GM12875 (cell line): Measurements from ENCODE around the gene PLXNA4.

Experiments used
- H3K4me3 ChIP-seq: one replicate; pipeline ENCODE4 v1.5.1; 2011; ENCODE audit warnings: low read depth, low read length, control low read depth
- TF ChIP-seq, protein P1 (sequence below): IDR thresholded peaks from 2 replicates; pipeline ENCODE4 v1.5.1; 2011; ENCODE audit warnings: low read depth, mild to moderate bottlenecking, control low read depth, inconsistent platforms, low read length, moderate library complexity, borderline replicate concordance; ENCODE audit not compliant: insufficient read depth

Gene PLXNA4

GRCh38 chr7:132115758-132116157 is 460.5 kb downstream of the PLXNA4 start:
- TF ChIP-seq, protein P1, sequence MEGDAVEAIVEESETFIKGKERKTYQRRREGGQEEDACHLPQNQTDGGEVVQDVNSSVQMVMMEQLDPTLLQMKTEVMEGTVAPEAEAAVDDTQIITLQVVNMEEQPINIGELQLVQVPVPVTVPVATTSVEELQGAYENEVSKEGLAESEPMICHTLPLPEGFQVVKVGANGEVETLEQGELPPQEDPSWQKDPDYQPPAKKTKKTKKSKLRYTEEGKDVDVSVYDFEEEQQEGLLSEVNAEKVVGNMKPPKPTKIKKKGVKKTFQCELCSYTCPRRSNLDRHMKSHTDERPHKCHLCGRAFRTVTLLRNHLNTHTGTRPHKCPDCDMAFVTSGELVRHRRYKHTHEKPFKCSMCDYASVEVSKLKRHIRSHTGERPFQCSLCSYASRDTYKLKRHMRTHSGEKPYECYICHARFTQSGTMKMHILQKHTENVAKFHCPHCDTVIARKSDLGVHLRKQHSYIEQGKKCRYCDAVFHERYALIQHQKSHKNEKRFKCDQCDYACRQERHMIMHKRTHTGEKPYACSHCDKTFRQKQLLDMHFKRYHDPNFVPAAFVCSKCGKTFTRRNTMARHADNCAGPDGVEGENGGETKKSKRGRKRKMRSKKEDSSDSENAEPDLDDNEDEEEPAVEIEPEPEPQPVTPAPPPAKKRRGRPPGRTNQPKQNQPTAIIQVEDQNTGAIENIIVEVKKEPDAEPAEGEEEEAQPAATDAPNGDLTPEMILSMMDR = no peak
- H3K4me3 ChIP-seq = no peak overlapping the region

GRCh38 chr7:132115028-132115427 is 461.2 kb downstream of the PLXNA4 start:
- TF ChIP-seq, protein P1 = no peak

DNA sequence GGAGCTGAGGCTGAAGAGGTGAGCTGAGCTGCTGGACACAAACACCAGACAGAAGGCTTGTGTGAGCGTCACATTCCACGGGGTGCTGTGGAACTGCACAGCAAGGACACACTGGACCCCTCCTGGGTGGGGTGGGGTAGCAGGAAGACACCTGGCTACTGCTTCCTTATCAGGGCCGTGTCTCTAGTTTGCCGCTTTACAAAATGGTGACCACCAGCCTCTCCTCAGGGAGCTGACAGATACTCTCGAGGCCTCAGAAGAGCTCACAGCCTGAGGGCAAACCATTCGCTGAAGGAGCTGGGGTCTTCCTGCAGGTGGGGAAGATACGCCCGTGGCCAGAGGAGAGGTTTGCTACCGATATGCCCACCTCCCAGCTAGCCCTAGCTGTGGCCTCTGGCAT is 461.9 kb downstream of the PLXNA4 start:
- no peak overlapping the region for H3K4me3 ChIP-seq
- TF ChIP-seq, protein P1 = no peak

More at GRCh38 chr7:132115028-132115427, 461.2 kb downstream of the PLXNA4 start:
- H3K4me3 ChIP-seq = no peak overlapping the region

DNA sequence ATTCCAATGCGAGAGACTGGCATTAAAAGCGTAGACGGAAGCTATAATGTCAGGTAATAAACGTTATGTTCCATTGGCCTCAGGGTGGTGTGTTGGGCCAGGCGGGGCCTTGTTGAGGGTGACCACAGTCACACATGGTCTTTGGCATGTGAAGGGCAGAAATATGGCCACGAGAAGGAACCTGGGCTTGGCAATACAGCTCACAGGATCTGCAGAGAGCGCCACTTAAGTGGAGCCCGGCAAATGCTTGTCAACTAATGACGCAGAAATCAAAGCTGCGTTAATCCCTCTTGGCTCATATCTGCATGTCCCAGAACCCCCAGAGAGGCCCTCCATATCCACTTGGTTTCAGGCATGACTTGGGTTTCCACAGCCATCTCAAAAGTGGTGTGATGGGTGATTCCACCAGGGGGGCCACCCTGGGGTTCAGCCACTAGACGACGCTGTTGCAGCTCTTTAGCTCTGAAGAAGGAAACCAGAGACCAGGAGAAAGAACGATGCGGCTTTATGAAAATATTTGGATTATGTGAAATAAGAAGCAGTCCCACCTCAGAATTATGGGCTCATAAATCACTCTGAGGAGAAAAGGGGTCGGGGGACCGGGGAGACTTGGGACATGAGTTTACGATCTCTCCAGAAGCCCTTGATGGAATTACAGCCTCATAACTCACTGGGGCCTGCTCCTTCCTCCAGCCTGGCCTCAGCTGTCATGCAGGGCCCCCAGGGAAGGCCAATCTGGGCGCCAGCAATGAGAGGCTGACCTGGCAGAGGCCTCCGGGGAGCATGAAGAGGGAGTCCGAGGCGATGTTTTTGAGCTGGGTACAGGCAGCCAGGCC is 462.5 kb downstream of the PLXNA4 start:
- TF ChIP-seq, protein P1 = no peak
- no peak overlapping the region for H3K4me3 ChIP-seq

DNA sequence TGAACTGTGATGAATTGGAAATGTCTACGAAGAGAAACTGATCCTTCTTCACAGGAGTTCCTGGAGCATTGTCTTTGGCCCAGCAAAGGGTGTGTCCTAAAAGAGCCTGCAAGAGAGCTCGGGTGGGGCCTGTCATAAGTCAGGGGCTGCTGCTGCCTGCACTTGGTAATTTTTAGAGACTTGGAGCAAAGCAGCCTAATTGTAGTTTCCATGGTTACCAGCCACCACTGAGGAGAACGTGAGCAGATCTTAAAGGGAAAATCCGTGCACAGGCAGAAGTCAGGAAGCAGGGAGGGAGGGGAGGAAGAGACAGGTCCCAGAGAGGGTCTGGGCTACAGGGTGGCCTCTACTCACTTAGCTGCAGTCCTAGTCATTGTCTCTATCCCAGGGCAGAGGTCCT is 463.6 kb downstream of the PLXNA4 start:
- no peak overlapping the region for H3K4me3 ChIP-seq
- TF ChIP-seq, protein P1 = no peak

GRCh38 chr7:132112106-132112505 is 464.2 kb downstream of the PLXNA4 start:
- TF ChIP-seq, protein P1 = no peak
- H3K4me3 ChIP-seq = no peak overlapping the region

- TF ChIP-seq, protein P1 = no peak
- H3K4me3 ChIP-seq = no peak overlapping the region
Measured at GRCh38 chr7:132110692-132111091, 465.6 kb downstream of the PLXNA4 start.
